GM20431 (cell line): Measurements from ENCODE around the gene ANHX.
"Not testable (repeated sequence)": the region's sequence is repeated elsewhere in the genome, so short reads cannot be mapped to it uniquely, and the experiment has no call there.

ENCODE experiments used
- in situ Hi-C: fragments of 300-500 bp; cut with MseI, MboI; formaldehyde crosslinking; loops from one replicate; pipeline ENCODE4 v1.15.0; 2020; ENCODE audit warnings: low sequenced_read_pairs; ENCODE audit not compliant: unreplicated experiment

ANHX gene

DNA sequence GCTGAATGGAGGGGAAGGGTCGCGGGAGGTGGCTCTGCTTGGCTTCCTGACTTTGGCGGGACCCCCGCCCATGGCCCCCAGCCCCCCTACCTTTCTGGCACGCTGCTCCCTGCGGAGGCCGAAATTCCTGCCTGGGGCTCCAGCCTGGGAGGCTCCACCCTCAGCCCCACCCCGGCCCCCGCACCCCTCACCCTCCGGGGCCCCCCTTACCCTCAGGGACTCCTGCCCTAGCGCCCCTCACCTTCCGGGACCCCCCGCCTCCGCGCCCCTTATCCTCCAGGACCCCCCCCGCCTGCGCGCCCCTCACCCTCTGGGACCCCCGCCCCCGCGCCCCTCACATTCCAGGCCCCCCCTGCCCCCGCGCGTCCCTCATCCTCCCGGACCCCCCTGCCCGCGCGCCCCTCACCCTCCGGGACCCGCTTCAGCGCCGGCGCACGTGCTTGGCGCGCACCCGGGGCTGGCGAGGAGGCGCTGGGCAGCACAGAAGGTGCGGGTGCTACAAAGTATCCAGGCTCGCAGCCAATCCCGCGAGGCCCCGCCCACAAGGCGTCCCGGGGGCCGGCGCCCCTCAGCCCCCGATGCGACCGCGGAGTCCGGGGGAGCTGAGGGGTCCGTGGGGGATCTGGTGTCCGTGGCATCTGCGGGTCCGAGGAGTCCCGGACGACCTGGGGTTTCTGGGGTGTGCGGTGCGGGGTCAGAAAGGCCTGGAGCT is at the start of gene ANHX:
TSS of gene ANHX (minus strand) at position 477 of the 712 bp plus-strand sequence. CDS start 1,521 bp downstream, outside the sequence.
- in situ Hi-C loops: no loop called here

DNA sequence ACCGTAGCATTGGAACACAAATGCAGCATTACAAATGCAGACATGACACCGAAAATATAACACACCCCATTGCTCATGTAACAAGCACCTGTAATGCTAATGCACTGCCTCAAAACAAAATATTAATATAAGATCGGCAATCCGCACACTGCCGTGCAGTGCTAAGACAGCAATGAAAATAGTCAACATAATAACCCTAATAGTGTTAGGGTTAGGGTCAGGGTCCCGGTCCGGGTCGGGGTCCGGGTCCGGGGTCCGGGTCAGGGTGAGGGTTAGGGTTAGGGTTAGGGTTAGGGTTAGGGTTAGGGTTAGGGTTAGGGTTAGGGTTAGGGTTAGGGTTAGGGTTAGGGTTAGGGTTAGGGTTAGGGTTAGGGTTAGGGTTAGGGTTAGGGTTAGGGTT is 29.0 kb upstream of the ANHX start:
- in situ Hi-C loops: not testable (repeated sequence)

DNA sequence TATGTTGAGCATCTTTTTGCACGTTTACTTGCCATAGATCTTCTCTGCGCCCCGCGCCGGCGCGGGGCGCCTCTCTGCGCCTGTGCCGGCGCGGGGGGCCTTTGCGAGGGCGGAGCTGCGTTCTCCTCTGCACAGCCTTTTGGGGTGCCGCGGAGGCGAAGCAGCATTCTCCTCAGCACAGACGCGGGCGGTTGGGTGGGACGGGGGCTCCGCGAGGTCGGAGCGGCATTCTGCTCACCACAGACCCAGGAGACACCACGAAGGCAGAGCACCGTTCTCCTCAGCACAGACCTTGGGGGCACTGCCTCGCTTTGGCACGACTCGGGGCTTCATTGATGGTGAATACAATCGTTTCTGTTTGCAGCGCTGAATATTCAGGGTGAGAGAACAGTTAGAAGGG is 28.5 kb upstream of the ANHX start:
- in situ Hi-C loops: no loop called here

DNA sequence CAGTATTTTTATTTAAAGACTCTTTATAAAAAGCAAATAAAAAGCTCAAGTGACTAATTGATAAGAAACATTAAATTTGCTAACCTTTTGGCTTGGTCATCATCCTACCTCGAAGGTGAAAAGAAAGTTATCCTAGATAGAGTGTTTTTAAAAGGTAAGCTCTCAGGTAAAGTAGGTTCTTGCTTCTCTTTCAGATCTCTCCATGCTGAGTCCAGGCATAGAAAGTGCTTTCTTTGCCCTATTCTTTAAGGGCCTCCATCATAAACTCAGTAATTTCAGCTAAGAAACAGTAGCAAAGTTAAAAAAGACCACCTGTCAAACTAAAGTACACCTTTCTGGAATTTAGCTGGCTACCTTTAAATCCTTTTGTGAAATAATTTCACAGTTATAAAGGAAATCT is 20.6 kb upstream of the ANHX start:
- in situ Hi-C loops: no loop called here

DNA sequence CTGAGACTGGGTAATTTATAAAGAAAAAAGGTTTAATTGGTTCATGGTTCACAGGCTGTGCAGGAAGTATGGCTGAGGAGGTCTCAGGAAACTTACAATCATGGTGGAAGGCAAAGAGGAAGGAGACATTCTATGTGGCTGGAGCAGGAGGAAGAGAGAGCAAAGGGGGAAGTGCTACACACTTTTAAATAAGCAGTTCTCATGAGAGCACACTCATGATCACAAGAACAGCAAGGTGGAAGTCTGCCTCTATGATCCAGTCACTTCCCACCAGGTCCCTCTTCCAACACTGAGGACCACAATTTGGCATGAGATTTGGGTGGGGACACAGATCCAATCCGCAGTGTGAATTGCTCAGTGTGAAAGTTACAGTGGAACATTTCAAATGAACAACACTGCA is 20.2 kb upstream of the ANHX start:
- in situ Hi-C loops: not testable (repeated sequence)

DNA sequence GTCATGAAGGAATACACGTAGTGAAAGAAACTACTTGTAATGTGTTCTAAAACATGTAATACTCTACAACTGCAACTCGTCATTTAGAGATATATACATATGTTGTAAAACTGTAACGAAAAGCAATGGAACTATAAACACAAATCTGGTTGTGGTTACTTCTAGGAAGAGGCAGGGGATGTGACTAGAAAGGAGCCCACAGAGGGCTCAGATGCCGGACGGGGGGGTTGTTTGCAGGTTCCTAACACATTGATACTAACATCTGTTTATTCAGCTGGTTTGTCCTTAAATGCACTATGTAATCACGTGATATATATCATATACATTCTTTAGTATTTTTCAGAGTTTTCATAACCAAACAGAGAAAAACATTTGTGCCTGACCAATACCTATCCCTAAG is 16.1 kb upstream of the ANHX start:
- in situ Hi-C loops: no loop called here

GRCh38 chr12:133236556-133236955 is 879 bp upstream of the ANHX start:
- in situ Hi-C loops: no loop called here

- in situ Hi-C loops: no loop called here
Observed at GRCh38 chr12:133236144-133236543, 467 bp upstream of the ANHX start.

DNA sequence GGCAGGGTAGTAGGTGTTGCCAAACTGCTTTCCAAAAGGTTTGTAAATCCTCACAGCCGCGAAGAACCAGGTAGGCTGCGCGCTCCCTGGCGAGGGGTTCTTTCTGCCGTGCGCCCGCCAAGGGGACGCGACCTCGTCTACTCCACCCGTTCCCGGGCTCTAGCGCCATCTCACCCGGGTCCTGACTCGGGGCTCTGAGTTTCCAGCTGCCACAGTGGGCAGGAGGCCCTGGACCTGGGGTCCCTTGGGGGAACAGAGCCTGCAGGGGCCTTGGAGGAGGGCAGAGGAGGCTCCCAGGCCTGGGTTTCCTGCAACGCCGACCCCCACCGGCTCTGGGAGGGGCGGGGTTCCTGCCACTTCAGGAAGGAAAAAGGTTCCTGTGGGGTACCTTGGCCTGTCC is 706 bp downstream of the ANHX start:
- in situ Hi-C loops: no loop called here

- in situ Hi-C loops: no loop called here
Observed at GRCh38 chr12:133233993-133234564, 1.6 kb downstream of the ANHX start.

DNA sequence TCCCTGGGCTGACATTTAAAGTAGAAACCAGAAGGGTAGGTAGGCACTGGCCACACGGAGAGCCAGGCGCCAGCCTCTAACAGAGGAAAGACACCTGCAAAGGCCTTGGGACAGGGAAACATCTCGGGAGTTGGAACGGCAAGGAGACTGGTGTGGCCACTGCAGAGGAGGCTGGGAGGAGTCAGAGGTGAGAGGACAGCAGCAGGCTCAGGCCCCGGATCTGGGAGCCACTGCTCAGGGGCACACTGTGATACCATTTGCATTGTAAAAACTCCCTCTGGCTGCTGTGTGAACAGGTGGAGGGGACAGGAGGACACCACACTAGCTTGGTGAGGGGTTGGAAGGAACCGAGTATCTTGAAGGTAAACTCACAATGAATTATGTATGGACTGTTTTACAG is 2.7 kb downstream of the ANHX start:
- in situ Hi-C loops: no loop called here

DNA sequence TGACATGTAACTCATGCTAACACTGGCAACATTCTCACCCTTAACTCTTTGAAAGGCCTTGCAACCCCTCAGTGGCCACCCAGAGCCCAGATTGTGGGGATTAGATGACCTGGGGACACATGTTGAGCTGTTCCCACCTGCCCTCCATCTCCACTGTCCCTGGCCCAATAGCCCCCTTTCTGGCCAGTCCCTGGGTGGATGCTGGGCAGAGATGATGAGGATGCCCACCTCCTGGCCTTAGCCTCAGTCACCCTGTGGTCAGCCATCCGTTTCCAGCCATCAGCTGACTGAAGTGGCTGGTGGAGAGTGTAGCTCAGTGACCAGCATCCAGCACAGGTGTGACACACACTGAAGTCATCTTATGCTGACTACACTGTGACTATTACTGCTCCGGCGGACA is 4.7 kb downstream of the ANHX start:
- in situ Hi-C loops: no loop called here

DNA sequence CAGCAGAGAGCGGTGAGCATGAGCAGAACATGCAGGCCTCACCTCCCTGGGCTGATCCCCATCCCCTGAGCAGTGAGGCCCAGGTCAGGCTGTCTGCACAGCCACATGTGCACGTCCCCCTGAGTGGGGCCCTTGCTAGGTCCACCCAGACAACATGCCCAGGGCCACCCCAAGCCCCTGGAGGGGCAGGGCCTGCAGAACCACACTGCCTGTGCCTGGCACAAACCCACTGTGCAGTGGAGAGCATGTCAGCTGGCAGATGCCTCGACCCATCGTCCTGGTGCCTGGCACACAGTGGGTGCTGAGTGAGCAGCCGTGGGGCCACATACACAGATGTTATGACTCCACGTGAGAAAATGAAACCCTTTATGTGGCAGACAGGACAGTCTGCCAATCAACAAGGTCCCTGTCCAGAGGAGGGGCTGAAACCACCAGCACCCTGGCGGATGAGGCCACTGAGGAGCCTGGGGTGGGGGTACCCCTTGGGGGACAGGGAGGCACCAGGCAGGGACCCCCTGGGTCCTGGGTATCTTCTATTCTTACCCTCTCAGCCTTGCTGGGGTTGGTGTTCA is 8.3 kb downstream of the ANHX start:
- in situ Hi-C loops: no loop called here

- in situ Hi-C loops: no loop called here
Observed at GRCh38 chr12:133226690-133227089, 9.0 kb downstream of the ANHX start.

DNA sequence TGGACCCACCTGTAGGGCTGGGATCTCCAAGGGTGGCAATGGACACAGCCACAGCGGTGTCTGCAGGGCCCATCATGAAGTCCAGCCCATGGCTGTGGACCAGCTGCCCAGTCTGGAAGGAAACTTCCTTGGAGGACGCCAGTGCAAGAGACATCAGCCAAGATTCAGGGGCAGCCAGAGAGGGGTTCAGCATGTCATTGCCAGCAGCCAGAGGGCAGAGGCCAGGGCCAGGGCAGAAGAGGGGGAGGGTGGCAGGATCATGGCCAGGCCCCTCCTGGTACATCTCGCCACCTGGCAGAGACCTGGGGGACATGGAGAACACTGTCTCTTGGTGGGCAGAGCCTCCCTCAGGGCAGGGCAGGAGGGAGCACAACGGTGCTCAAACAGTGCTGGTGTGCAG is 10.2 kb downstream of the ANHX start:
- in situ Hi-C loops: no loop called here

- in situ Hi-C loops: no loop called here
Observed at GRCh38 chr12:133222211-133222610, 13.5 kb downstream of the ANHX start.

- in situ Hi-C loops: no loop called here
Observed at GRCh38 chr12:133221241-133221640, 14.4 kb downstream of the ANHX start.

DNA sequence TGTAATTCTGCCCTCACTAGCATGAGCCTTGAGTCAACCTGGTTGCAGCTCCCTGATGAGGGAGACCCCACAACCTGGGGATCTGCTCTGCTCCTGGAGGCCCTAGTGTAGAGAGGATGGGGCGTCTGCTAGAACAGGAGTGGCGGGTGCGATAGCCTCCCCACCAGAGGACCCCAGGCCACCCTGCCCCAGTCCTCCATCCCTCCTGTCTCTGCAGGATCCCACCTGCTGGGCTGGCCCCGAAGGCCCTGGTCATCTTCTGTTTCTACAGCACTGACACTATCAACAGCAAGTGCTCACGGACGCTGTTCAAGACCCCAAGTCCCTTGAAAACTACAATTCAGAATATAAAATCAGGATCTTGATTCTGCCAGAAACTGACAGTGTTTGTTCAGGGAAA is 15.2 kb downstream of the ANHX start:
- in situ Hi-C loops: no loop called here

- in situ Hi-C loops: no loop called here
Observed at GRCh38 chr12:133217219-133217618, 18.5 kb downstream of the ANHX start.

- in situ Hi-C loops: no loop called here
Observed at GRCh38 chr12:133215724-133216123, 20.0 kb downstream of the ANHX start.

DNA sequence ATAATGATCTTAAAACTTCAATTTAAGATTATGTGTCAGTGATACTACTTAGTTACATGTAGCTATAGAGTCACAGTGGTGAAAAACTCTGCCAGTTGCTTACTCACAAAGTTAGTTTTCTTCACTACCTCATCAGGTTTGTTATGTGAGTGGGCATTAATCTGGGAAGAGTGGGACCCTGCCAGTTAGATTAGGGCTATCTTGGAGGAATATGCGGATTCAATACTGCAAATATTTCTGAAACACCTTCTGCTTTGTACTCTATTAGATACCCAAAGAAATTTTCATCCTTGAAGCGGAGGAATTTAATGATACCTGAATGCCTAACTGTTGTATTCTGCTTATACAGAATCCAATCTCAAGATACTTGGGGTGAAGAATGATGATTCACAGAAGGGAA is 29.3 kb downstream of the ANHX start:
- in situ Hi-C loops: no loop called here

GRCh38 chr12:133204264-133204603 is 31.4 kb downstream of the ANHX start:
- in situ Hi-C loops: no loop called here
